ENCODE measurements around the gene DCDC2B. TPM values are rescaled to one million over a fixed set of nuclear protein-coding genes. Genes with fewer than 3 reads are reported as not detected.
A peak's percentile ranks its signal among the peaks of the same experiment; 100 is the strongest.

DCDC2B gene
- total RNA-seq, 2 donors from 2014 or later, result not detected

- Histone ChIP-seq H3K9ac (ENCODE audit: extremely low read depth, low read length, poor library complexity, severe bottlenecking) (peak overlapping the region; percentile 93), H3K9me3 (ENCODE audit: control insufficient read depth, low read length) (no peaks in the 10 kb centered on the region), H3K27me3 (ENCODE audit: control insufficient read depth, insufficient read depth, low read length, poor library complexity, severe bottlenecking) (no peaks in the 10 kb centered on the region), H3K4me1 (ENCODE audit: control insufficient read depth, insufficient read depth, low read length) (no peaks in the 10 kb centered on the region), H3K36me3 (ENCODE audit: control insufficient read depth, insufficient read depth, low read length) (peaks cover 51% of the 10 kb centered on the region), H3K27ac (ENCODE audit: low read depth, low read length) (no peak overlapping the region), H3K4me3 (ENCODE audit: low read length) (peak overlapping the region; percentile 98)
- Mint-ChIP-seq H3K36me3 (ENCODE audit: low read depth) (peaks cover 42% of the 10 kb centered on the region), H3K27ac (peak overlapping the region; percentile 97), H3K4me1 (peaks cover 9% of the 10 kb centered on the region), H3K27me3 (ENCODE audit: insufficient read depth) (no peaks in the 10 kb centered on the region), H3K9me3 (no peaks in the 10 kb centered on the region), H3K4me3 (peak overlapping the region; percentile 97)
- 93 to 97% methylated on average over 3 to 4 of the region's 4 CpGs for WGBS, 2 experiments (ENCODE audit: insufficient coverage in 1 of 2, insufficient read length in 1 of 2)
- no peak for TF ChIP-seq CTCF (conservative IDR thresholded peaks at IDR 0.05)
- no peak for DNase-seq
Measured at GRCh38 chr1:32220746-32221580, 12.1 kb downstream of the DCDC2B start.

- H3K27ac ChIP-seq (ENCODE audit: low read depth, low read length), result peak overlapping the region; percentile 11
- 8 to 37% methylated on average over 4 to 13 of the region's 13 CpGs for WGBS, 2 experiments (ENCODE audit: insufficient coverage in 1 of 2, insufficient read length in 1 of 2)
Measured at GRCh38 chr1:32221581-32221979, 12.7 kb downstream of the DCDC2B start.

More at GRCh38 chr1:32221581-32221979, 12.7 kb downstream of the DCDC2B start:
- peak overlapping the region; percentile 93 for H3K9ac ChIP-seq (ENCODE audit: extremely low read depth, low read length, poor library complexity, severe bottlenecking)
- peaks cover 41% of the 10 kb centered on the region for H3K36me3 Mint-ChIP-seq (ENCODE audit: low read depth)
- H3K9me3 Mint-ChIP-seq, result no peaks in the 10 kb centered on the region
- no peak for TF ChIP-seq CTCF (conservative IDR thresholded peaks at IDR 0.05)
- H3K27me3 ChIP-seq (ENCODE audit: control insufficient read depth, insufficient read depth, low read length, poor library complexity, severe bottlenecking), result no peaks in the 10 kb centered on the region
- peak overlapping the region; percentile 97 for H3K27ac Mint-ChIP-seq
- H3K27me3 Mint-ChIP-seq (ENCODE audit: insufficient read depth), result no peaks in the 10 kb centered on the region
- H3K9me3 ChIP-seq (ENCODE audit: control insufficient read depth, low read length), result no peaks in the 10 kb centered on the region
- no peak for DNase-seq
- peaks cover 50% of the 10 kb centered on the region for H3K36me3 ChIP-seq (ENCODE audit: control insufficient read depth, insufficient read depth, low read length)
- H3K4me3 ChIP-seq (ENCODE audit: low read length), result peak overlapping the region; percentile 98
- H3K4me3 Mint-ChIP-seq, result peak overlapping the region; percentile 97
- H3K4me1 Mint-ChIP-seq, result peaks cover 9% of the 10 kb centered on the region
- no peaks in the 10 kb centered on the region for H3K4me1 ChIP-seq (ENCODE audit: control insufficient read depth, insufficient read depth, low read length)

All from endodermal cell (in vitro differentiated cells).